A549 (cell line): Measurements from ENCODE around the gene ARHGEF7. TPM values are rescaled to one million over a fixed set of nuclear protein-coding genes. Genes with fewer than 3 reads are reported as not detected.

Source experiments
- ATAC-seq, 2 experiments: fragments of 200-7000 bp in 1 of 2; fragments of >200 bp in 1 of 2; cut with Nextera tagmentation in 1 of 2; cut with Tn5 transposase in 1 of 2; 3 replicates each; pipeline versions ENCODE4 v1.8.0 to v1.9.1; 2018 to 2020; ENCODE audit warnings: mild to moderate bottlenecking in 1 of 2, moderate library complexity in 1 of 2
- CTCF ChIA-PET: fragments of 300-600 bp; sonication (Branson Sonifier 250); formaldehyde crosslinking; extraction: SDS; loops from one replicate; lab custom pipeline; 2021; ENCODE audit warnings: antibody characterized with exemption, inconsistent platforms; lab: Yijun Ruan, JAX
- POLR2A ChIA-PET: fragments of 350-600 bp; formaldehyde crosslinking; extraction: SDS; loops from one replicate; lab custom pipeline; 2021; ENCODE audit warnings: antibody characterized with exemption, inconsistent platforms; lab: Yijun Ruan, JAX
- DNase-seq, 2 experiments: peaks; one replicate each; pipeline versions ENCODE4 v3.0.0 to v3.0.0-alpha.2; 2011 to 2016; ENCODE audit warnings: low read depth in 1 of 2, low spot score in 1 of 2
- FAIRE-seq: peaks from 2 replicates; lab custom pipeline; 2011; peaks lifted over from hg19 to GRCh38; lab: Jason Lieb, UNC
- H3K27ac ChIP-seq, 2 experiments: fragments of >200 bp; sonication (Bioruptor Twin); formaldehyde crosslinking; 3 replicates each; pipeline ENCODE4 v1.5.1; 2016 to 2017
- H3K4me1 ChIP-seq: fragments of >200 bp; sonication (Bioruptor Twin); formaldehyde crosslinking; 3 replicates; pipeline ENCODE4 v1.6.1; 2016
- H3K4me2 ChIP-seq: fragments of >200 bp; sonication (Bioruptor Twin); formaldehyde crosslinking; 3 replicates; pipeline ENCODE4 v1.6.1; 2016
- H3K4me3 ChIP-seq: fragments of >200 bp; sonication (Bioruptor Twin); formaldehyde crosslinking; 3 replicates; pipeline ENCODE4 v1.5.1; 2016
- H3K9me3 ChIP-seq: fragments of >200 bp; sonication (Bioruptor Twin); formaldehyde crosslinking; 3 replicates; pipeline ENCODE4 v1.6.1; 2016
- CBX2 ChIP-seq: fragments of 200-600 bp; sonication (generic); IDR thresholded peaks from 2 replicates; pipeline ENCODE4 v1.6.1; 2016; ENCODE audit warnings: low read depth, mild to moderate bottlenecking, borderline replicate concordance
- CBX8 ChIP-seq: fragments of 200-600 bp; sonication (generic); IDR thresholded peaks from 2 replicates; pipeline ENCODE4 v1.6.1; 2016
- EHF ChIP-seq: fragments of 250-450 bp; sonication (Bioruptor Pico); IDR thresholded peaks from 2 replicates; pipeline ENCODE4 v1.5.0; 2020; ENCODE audit warnings: mild to moderate bottlenecking
- EHMT2 ChIP-seq: fragments of 200-600 bp; sonication (generic); IDR thresholded peaks from 2 replicates; pipeline ENCODE4 v1.6.1; 2016; ENCODE audit warnings: antibody characterized with exemption, low read depth, mild to moderate bottlenecking, moderate library complexity
- EP300 ChIP-seq, 2 experiments: fragments of >200 bp; sonication (Bioruptor Twin); formaldehyde crosslinking; IDR thresholded peaks; 2 replicates in 1 of 2; 3 replicates in 1 of 2; pipeline ENCODE4 v1.6.1; 2016 to 2017
- ESRRA ChIP-seq: fragments of 150-350 bp; IDR thresholded peaks from 2 replicates; pipeline ENCODE4 v1.6.1; 2014; ENCODE audit warnings: mild to moderate bottlenecking, low read length, borderline replicate concordance
- FOXS1 ChIP-seq: fragments of 250-450 bp; sonication (Bioruptor Pico); IDR thresholded peaks from 2 replicates; pipeline ENCODE4 v1.5.0; 2020; ENCODE audit warnings: mild to moderate bottlenecking, moderate library complexity
- GATA3 ChIP-seq: IDR thresholded peaks from 2 replicates; pipeline ENCODE4 v1.6.1; 2012; ENCODE audit warnings: borderline replicate concordance
- HEYL ChIP-seq: fragments of 250-450 bp; sonication (Bioruptor Pico); IDR thresholded peaks from 2 replicates; pipeline ENCODE4 v1.8.0; 2021; ENCODE audit warnings: mild to moderate bottlenecking, moderate library complexity
- HOXA7 ChIP-seq: fragments of 250-450 bp; sonication (Bioruptor Pico); IDR thresholded peaks from 2 replicates; pipeline ENCODE4 v1.5.0; 2020; ENCODE audit warnings: mild to moderate bottlenecking, moderate library complexity
- HOXB13 ChIP-seq: fragments of 250-450 bp; sonication (Bioruptor Pico); IDR thresholded peaks from 2 replicates; pipeline ENCODE4 v1.5.0; 2020; ENCODE audit warnings: low read depth, mild to moderate bottlenecking, moderate library complexity
- HOXB5 ChIP-seq: fragments of 250-450 bp; sonication (Bioruptor Pico); IDR thresholded peaks from 2 replicates; pipeline ENCODE4 v1.5.0; 2020; ENCODE audit warnings: mild to moderate bottlenecking, moderate library complexity
- JUNB ChIP-seq: fragments of >200 bp; sonication (Bioruptor Twin); formaldehyde crosslinking; IDR thresholded peaks from 2 replicates; pipeline ENCODE4 v1.6.1; 2016
- KDM5A ChIP-seq: fragments of 200-600 bp; sonication (generic); IDR thresholded peaks from 2 replicates; pipeline ENCODE4 v1.6.1; 2016; ENCODE audit warnings: antibody characterized with exemption, mild to moderate bottlenecking
- MAZ ChIP-seq: fragments of 150-350 bp; IDR thresholded peaks from 2 replicates; pipeline ENCODE4 v1.6.1; 2014; ENCODE audit warnings: antibody characterized with exemption, low read depth, low read length, borderline replicate concordance
- NPAS2 ChIP-seq: fragments of 250-450 bp; sonication (Bioruptor Pico); IDR thresholded peaks from 2 replicates; pipeline ENCODE4 v1.8.0; 2022; ENCODE audit warnings: mild to moderate bottlenecking, moderate library complexity, borderline replicate concordance
- NR3C1 ChIP-seq: fragments of >200 bp; sonication (Bioruptor Twin); formaldehyde crosslinking; IDR thresholded peaks from 3 replicates; pipeline ENCODE4 v1.6.1; 2017
- POLR2AphosphoS2 ChIP-seq: conservative IDR thresholded peaks from 2 replicates; pipeline ENCODE4 v1.6.1; 2012; ENCODE audit warnings: low read length, improper control_type of control experiment, inconsistent platforms
- RFX5 ChIP-seq: fragments of 450-650 bp; IDR thresholded peaks from 2 replicates; pipeline ENCODE4 v1.7.1; 2014; ENCODE audit warnings: antibody characterized with exemption, mild to moderate bottlenecking, moderate library complexity
- RNF2 ChIP-seq: fragments of 200-600 bp; sonication (generic); IDR thresholded peaks from 2 replicates; pipeline ENCODE4 v1.6.1; 2016; ENCODE audit warnings: low read depth, mild to moderate bottlenecking, antibody characterized with exemption, moderate library complexity, borderline replicate concordance
- SMC3 ChIP-seq: fragments of >200 bp; sonication (Bioruptor Twin); formaldehyde crosslinking; IDR thresholded peaks from 3 replicates; pipeline ENCODE4 v1.6.1; 2018; ENCODE audit warnings: inconsistent platforms
- SREBF2 ChIP-seq: fragments of 450-650 bp; IDR thresholded peaks from 2 replicates; pipeline ENCODE4 v1.6.1; 2014; ENCODE audit warnings: mild to moderate bottlenecking, moderate library complexity
- ZC3H11A ChIP-seq: fragments of 450-650 bp; IDR thresholded peaks from 2 replicates; pipeline ENCODE4 v1.6.1; 2014; ENCODE audit warnings: antibody characterized with exemption, mild to moderate bottlenecking
- ZFP36 ChIP-seq: fragments of 450-650 bp; IDR thresholded peaks from 2 replicates; pipeline ENCODE4 v1.6.1; 2014; ENCODE audit warnings: borderline replicate concordance; ENCODE audit not compliant: partially characterized antibody
- ZNF302 ChIP-seq: fragments of 250-450 bp; sonication (Bioruptor Pico); IDR thresholded peaks from 2 replicates; pipeline ENCODE4 v1.9.0; 2021; ENCODE audit warnings: inconsistent platforms, mild to moderate bottlenecking, moderate library complexity
- ZSCAN20 ChIP-seq: fragments of 250-450 bp; sonication (Bioruptor Pico); IDR thresholded peaks from 2 replicates; pipeline ENCODE4 v1.8.0; 2022; ENCODE audit warnings: mild to moderate bottlenecking, moderate library complexity
- WGBS: methylation state at CpG from one replicate; pipeline ENCODE4 v1.1.6; 2017; ENCODE audit errors: missing lambda C conversion rate; 5-methylcytosine and 5-hydroxymethylcytosine counted together
- polyA plus RNA-seq, 4 experiments: library from polyadenylated mRNA; depleted of rRNA in 3 of 4; stranded (reverse); fragments of >200 nt; fragmentation: RNase III in 1 of 4; extraction: RNeasy Plus Mini Kit Qiagen cat#74134 plus additional on column Dnase treatment in 1 of 4; gene quantifications; 2 replicates in 3 of 4; 3 replicates in 1 of 4; pipeline ENCODE4 v1.2.3, GENCODE V29; 2011 to 2017
- TF ChIP-seq, protein P1 (sequence below): fragments of 150-350 bp; IDR thresholded peaks from 2 replicates; pipeline ENCODE4 v1.6.1; 2014; ENCODE audit warnings: low read depth, mild to moderate bottlenecking, low read length
- TF ChIP-seq, protein P2 (sequence below): fragments of >200 bp; sonication (Bioruptor Twin); formaldehyde crosslinking; IDR thresholded peaks from 3 replicates; pipeline ENCODE4 v1.6.1; 2016
- TF ChIP-seq, protein P3 (sequence below): fragments of >200 bp; sonication (Bioruptor Twin); formaldehyde crosslinking; IDR thresholded peaks from 2 replicates; pipeline ENCODE4 v1.6.1; 2016
- TF ChIP-seq, protein P4 (sequence below): fragments of 250-450 bp; sonication (Bioruptor Pico); IDR thresholded peaks from 2 replicates; pipeline ENCODE4 v1.5.0; 2021; ENCODE audit warnings: mild to moderate bottlenecking, moderate library complexity, borderline replicate concordance

ARHGEF7 gene
- polyA plus RNA-seq, 2 of the 4 experiments (the other 2 are of a cell fraction): 21.1 to 23.1 TPM

DNA sequence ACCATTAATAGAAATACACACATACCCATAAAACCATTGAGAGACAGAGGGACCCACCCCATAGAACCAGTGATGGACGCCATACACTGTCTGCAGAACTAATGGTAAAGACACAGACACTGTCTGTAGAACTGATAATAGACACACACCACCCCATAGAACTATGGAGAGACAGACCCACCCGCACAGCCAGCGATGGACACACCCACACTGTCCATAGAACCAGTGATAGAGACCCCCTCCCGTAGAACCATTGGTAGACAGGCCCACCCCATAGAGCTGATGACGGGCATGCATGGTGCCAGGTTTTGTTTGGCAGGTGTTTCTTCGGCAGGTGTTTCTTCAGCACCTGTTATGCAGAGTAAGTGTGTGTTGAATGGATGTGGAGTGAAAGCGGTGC, 117.1 kb downstream of the ARHGEF7 start:
- FAIRE-seq (no peak), DNase-seq (no peak), ATAC-seq (no peak)
- no peaks in the 10 kb centered on the region for H3K9me3 ChIP-seq
- no peak overlapping the region for H3K4me3 ChIP-seq
- no peaks in the 10 kb centered on the region for H3K4me1 ChIP-seq
- no peak for TF ChIP-seq KDM5A
- no peak for TF ChIP-seq EHMT2
- TF ChIP-seq, protein P1, sequence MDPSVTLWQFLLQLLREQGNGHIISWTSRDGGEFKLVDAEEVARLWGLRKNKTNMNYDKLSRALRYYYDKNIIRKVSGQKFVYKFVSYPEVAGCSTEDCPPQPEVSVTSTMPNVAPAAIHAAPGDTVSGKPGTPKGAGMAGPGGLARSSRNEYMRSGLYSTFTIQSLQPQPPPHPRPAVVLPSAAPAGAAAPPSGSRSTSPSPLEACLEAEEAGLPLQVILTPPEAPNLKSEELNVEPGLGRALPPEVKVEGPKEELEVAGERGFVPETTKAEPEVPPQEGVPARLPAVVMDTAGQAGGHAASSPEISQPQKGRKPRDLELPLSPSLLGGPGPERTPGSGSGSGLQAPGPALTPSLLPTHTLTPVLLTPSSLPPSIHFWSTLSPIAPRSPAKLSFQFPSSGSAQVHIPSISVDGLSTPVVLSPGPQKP: no peak
- no peak for TF ChIP-seq NPAS2 (CRISPR knock-in tag)
- TF ChIP-seq, protein P2, sequence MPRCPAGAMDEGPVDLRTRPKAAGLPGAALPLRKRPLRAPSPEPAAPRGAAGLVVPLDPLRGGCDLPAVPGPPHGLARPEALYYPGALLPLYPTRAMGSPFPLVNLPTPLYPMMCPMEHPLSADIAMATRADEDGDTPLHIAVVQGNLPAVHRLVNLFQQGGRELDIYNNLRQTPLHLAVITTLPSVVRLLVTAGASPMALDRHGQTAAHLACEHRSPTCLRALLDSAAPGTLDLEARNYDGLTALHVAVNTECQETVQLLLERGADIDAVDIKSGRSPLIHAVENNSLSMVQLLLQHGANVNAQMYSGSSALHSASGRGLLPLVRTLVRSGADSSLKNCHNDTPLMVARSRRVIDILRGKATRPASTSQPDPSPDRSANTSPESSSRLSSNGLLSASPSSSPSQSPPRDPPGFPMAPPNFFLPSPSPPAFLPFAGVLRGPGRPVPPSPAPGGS: no peak
- TF ChIP-seq NR3C1: no peak
- no peak for TF ChIP-seq HEYL (CRISPR knock-in tag)
- TF ChIP-seq HOXA7 (CRISPR knock-in tag): no peak
- TF ChIP-seq SMC3: no peak
- TF ChIP-seq ESRRA: no peak
- TF ChIP-seq EHF (CRISPR knock-in tag): no peak
- TF ChIP-seq CBX8: no peak
- H3K4me2 ChIP-seq: no peak overlapping the region
- POLR2A ChIA-PET: no interaction called here
- CTCF ChIA-PET: no interaction called here
- H3K27ac ChIP-seq: no peak overlapping the region
- WGBS: 91% methylated on average over 6 of the region's 7 CpGs

DNA sequence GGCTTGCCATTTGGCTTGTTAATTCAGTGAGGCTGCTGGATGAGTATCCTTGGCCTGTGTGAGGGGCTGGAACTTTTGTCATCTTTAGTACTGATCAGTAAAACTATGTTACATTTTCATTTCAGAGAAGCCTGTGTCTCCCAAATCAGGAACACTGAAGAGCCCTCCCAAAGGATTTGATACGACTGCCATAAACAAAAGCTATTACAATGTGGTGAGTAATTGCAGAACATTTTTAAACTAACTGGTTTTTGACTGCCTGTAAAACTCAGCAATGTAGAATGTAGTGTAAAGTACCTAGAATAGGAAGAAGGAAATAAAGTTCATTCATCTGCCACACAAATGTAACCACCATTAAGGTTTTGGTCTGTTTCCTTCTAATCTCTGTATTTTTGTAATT, 118.0 kb downstream of the ARHGEF7 start:
- no peak overlapping the region for H3K27ac ChIP-seq
- ATAC-seq: no peak
- TF ChIP-seq EP300 (IDR thresholded peaks at IDR 0.05) (no peak), JUNB (no peak), MAZ (no peak), RNF2 (no peak), POLR2AphosphoS2 (no peak), CBX2 (no peak), FOXS1 (no peak), SREBF2 (no peak), ZC3H11A (no peak), ESRRA (no peak)
- TF ChIP-seq, protein P3, sequence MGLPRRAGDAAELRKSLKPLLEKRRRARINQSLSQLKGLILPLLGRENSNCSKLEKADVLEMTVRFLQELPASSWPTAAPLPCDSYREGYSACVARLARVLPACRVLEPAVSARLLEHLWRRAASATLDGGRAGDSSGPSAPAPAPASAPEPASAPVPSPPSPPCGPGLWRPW: no peak
- TF ChIP-seq, all 56 proteins: peak for 0

DNA sequence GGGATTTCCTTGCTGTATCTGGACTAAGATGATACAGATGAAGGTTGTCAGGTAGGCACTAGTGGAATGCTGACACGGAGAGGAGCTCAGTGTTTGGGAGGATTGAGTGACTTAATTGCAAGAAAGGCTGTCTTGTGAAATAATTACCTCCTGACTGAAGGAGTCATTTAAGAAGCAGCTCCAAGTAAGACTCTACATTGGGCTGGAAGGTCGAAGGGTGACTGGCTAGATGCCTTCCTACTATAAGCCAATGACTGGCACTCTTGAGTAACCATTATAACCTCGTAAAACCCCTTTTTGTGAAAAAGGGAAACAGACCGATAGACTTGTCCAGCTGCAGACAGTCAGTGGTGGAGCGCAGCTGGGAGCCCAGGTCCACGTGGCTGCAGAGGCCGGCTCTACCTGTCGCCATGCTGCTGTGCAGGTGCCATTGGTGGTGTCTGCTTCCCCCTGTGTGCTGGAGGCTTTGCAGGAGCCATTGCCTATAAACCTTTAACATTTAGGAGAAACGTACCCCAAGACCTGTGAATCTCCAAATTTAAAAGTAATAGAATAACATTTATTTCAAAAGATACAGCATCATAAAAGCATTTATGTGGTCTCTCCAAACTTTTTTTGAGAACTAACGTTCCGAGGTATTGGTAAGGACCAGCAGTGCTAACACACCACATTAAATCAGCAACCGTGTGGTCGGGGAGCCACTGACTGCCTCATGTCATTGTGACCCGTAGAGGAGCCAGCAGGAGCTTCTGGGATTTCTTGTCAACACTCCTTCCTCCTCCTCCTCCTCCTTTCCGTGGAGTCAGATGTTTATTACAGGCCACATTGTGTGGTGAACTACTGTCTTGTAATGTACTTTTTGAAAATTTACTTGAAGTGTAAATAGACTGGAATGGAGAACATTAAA, 124.9 kb downstream of the ARHGEF7 start:
- Histone ChIP-seq H3K4me3 (no peak overlapping the region), H3K4me1 (no peaks in the 10 kb centered on the region), H3K9me3 (no peaks in the 10 kb centered on the region), H3K27ac (no peak overlapping the region), H3K4me2 (no peak overlapping the region)
- ChIA-PET POLR2A (no interaction called here), CTCF (interaction anchor here (1.4 to 1.7 kb wide), 2 partner anchors 15 to 17 kb away, joined by 3 to 4 read pairs; no protein-coding TSS in a partner anchor)
- 85% methylated on average over 15 of the region's 15 CpGs for WGBS
- no peak for ATAC-seq
- no peak for DNase-seq
- no peak for FAIRE-seq
- TF ChIP-seq ZFP36: no peak
- TF ChIP-seq, protein P4, sequence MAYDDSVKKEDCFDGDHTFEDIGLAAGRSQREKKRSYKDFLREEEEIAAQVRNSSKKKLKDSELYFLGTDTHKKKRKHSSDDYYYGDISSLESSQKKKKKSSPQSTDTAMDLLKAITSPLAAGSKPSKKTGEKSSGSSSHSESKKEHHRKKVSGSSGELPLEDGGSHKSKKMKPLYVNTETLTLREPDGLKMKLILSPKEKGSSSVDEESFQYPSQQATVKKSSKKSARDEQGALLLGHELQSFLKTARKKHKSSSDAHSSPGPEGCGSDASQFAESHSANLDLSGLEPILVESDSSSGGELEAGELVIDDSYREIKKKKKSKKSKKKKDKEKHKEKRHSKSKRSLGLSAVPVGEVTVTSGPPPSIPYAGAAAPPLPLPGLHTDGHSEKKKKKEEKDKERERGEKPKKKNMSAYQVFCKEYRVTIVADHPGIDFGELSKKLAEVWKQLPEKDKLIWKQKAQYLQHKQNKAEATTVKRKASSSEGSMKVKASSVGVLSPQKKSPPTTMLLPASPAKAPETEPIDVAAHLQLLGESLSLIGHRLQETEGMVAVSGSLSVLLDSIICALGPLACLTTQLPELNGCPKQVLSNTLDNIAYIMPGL (CRISPR knock-in tag): no peak
- TF ChIP-seq ESRRA: no peak
- no peak for TF ChIP-seq HOXB5 (CRISPR knock-in tag)
- no peak for TF ChIP-seq HOXB13 (CRISPR knock-in tag)
- no peak for TF ChIP-seq ZSCAN20
- no peak for TF ChIP-seq RFX5
- TF ChIP-seq, protein P2: no peak
- TF ChIP-seq SREBF2: no peak
- TF ChIP-seq GATA3: no peak
- TF ChIP-seq ZNF302: no peak

More for the DNA sequence above, 118.0 kb downstream of the ARHGEF7 start:
- FAIRE-seq (no peak), DNase-seq (no peak)
- H3K9me3 ChIP-seq: no peaks in the 10 kb centered on the region
- no peak overlapping the region for H3K4me3 ChIP-seq
- H3K4me1 ChIP-seq: no peaks in the 10 kb centered on the region
- CTCF ChIA-PET: no interaction called here
- POLR2A ChIA-PET: no interaction called here
- H3K4me2 ChIP-seq: no peak overlapping the region
- 88% methylated on average over 1 of the region's 1 CpG for WGBS
